Lower leg skin (tissue), 4 donors: Measurements from ENCODE around the gene CHD5. TPM values are rescaled to one million over a fixed set of nuclear protein-coding genes. Genes with fewer than 3 reads are reported as not detected.
A peak's percentile ranks its signal among the peaks of the same experiment; 100 is the strongest.

ENCODE experiments used
- DNase-seq, 2 donors: peaks; one replicate each; pipeline ENCODE4 v3.0.0-alpha.2; 2019; ENCODE audit warnings: low spot score in 2 of 2
- H3K4me3 ChIP-seq: fragments of 200-600 bp; sonication (generic); 2 replicates; pipeline ENCODE4 v1.5.1; 2017; ENCODE audit warnings: mild to moderate bottlenecking, low read depth; ENCODE audit not compliant: poor library complexity, severe bottlenecking
- POLR2A ChIP-seq, 2 donors: fragments of 450-650 bp; IDR thresholded peaks; one replicate each; pipeline ENCODE4 v1.6.1; 2016 to 2017; ENCODE audit warnings: antibody characterized with exemption in 2 of 2, mild to moderate bottlenecking in 1 of 2, moderate library complexity in 1 of 2
- WGBS, 2 donors: methylation state at CpG; one replicate each; pipeline ENCODE4 v1.1.5; 2018; 5-methylcytosine and 5-hydroxymethylcytosine counted together
- intact Hi-C: fragments of 100-400 bp; cut with DNase I; formaldehyde crosslinking; loops from one replicate; pipeline ENCODE4 v1.15.0; 2023; ENCODE audit warnings: low total_unique reads
- total RNA-seq, 4 donors: library from RNA; depleted of rRNA; stranded (reverse); fragments of >200 nt; gene quantifications; one replicate each; pipeline ENCODE4 v1.1.0, GENCODE V29; 2016
- TF ChIP-seq, protein P1 (sequence below), 3 donors: fragments of 450-650 bp; IDR thresholded peaks; one replicate each; pipeline ENCODE4 v1.5.1; 2016; ENCODE audit warnings: antibody characterized with exemption in 3 of 3, mild to moderate bottlenecking in 3 of 3, moderate library complexity in 2 of 3

Gene CHD5
- total RNA-seq, 4 donors from 2014 or later: 0.04 to 0.27 (median 0.13) TPM; not detected in 1

DNA sequence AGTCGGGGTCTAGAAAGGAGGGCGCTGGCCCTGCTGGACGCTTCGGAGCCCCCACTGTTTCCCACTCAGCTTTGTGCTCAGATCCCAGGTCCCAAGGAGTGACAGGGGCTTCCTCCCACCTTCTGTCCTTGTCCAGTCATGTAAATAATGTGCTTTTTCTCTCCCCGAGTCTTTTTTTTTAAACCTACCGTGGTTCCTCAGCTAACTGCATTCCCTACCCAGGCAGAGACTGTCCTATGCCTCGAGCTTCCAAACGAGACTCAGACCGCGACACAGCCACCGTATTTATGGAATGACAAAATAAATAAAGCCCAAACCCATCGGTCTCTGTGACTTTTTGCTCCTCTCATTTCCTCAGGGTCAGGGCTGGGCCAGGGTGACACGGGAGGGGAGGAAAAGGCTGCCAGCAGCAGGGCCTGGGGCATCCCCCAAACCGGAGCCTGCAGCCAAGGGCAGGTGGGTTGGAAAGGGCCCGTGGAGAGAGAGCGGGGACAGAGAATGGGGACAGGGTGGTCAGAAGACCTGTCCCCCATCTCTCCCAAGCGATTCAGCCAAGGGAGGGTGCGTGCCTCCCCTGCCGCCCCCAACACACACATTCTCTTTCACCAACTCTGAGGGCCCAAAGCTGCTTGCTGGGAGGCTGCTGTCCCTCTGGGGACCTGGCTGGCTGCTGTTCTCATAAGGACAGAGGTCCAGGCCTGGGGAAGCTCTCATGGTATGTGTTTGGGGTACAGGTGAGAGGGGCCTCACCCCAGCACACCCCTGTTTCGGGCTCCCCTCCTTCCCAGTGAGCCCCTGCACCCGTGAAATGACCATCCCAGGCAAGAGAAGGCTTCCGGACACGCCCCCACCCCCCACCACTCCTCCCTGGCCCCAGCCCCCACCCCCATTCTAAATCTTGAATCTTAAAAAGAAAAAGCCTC lies 79.0 kb downstream of the CHD5 start:
- TF ChIP-seq, protein P1, sequence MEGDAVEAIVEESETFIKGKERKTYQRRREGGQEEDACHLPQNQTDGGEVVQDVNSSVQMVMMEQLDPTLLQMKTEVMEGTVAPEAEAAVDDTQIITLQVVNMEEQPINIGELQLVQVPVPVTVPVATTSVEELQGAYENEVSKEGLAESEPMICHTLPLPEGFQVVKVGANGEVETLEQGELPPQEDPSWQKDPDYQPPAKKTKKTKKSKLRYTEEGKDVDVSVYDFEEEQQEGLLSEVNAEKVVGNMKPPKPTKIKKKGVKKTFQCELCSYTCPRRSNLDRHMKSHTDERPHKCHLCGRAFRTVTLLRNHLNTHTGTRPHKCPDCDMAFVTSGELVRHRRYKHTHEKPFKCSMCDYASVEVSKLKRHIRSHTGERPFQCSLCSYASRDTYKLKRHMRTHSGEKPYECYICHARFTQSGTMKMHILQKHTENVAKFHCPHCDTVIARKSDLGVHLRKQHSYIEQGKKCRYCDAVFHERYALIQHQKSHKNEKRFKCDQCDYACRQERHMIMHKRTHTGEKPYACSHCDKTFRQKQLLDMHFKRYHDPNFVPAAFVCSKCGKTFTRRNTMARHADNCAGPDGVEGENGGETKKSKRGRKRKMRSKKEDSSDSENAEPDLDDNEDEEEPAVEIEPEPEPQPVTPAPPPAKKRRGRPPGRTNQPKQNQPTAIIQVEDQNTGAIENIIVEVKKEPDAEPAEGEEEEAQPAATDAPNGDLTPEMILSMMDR (IDR thresholded peaks at IDR 0.05): no peak
- no peak for TF ChIP-seq POLR2A (IDR thresholded peaks at IDR 0.05)
- intact Hi-C loops: loop anchor here (10.0 kb wide), 1 partner anchor 244 kb away; no protein-coding TSS in a partner anchor
- DNase-seq: no peak
- 56 to 57% methylated on average over 23 of the region's 23 CpGs for WGBS, 2 donors
- no peak overlapping the region for H3K4me3 ChIP-seq

DNA sequence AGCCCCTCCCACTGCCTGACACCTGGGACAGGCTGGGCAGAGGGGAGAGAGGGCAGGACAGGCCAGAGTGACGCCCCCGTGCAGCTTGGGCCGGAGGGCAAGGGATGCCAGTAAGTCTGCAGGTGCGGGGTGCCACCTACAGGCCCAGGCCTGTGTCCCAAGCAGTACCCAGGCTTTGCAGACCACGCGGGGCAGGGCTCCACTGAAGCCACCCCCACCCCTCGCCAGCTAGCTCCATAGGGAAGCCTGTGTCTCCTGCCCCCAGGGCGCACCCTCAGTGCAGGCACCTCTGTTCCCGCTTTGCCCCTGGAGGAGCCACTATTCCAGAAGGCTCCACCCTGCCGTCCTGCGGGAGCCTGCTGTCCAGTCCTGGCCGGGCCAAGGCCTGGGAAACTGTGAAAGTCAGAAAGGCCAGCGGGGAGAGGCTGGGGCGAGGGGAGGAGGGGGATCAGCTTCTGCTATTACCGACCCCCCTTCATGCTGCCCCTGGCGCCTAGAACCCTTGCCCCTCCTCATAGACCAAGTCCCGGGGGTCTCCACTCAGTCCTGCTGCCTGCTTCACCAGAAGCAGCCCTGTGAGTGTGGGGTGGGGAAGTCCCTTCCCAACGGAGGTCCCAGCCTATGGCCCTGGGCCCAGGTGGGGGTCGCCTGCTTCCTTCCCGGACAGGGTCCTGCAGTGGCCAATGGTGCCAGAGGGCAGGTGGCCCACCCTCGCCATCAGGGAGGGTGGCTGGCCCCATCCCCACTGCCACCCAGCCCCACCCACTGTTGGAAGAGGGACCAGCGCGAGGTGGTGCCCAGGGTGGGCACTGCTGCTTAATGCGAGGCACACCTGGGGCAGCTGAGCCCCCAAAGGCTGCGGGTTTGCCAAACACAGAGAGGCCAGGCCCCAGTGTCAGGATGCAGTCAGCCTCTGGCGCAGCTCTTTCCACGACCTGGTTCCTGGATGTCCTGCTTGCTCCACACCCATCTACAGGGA lies 80.0 kb downstream of the CHD5 start:
- no peak for TF ChIP-seq POLR2A (IDR thresholded peaks at IDR 0.05)
- TF ChIP-seq, protein P1 (IDR thresholded peaks at IDR 0.05): no peak
- H3K4me3 ChIP-seq: no peak overlapping the region
- intact Hi-C loops: loop anchor here (10.0 kb wide), 1 partner anchor 245 kb away; no protein-coding TSS in a partner anchor
- WGBS, 2 donors: 70 to 76% methylated on average over 21 to 26 of the region's 27 CpGs
- DNase-seq: no peak

DNA sequence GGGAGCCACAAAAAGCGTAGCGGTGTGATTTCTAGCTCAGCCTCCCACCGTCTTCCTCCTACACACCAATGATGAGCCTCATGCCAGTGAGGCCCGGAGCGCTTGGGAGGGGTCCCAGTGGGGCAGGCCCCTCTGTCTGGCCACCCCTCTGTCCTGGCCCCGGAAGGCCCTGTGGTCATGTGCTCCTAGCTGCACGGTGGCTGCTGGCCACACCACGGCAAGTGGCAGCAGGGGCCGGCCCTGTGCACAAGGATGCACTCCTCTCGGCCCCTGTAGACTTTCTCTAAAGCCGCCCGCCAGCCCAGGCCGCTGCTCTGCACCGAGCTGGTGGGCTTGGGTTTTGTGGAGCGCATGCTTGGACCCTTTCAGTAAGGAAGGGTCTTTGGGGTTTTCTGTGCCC lies 80.8 kb downstream of the CHD5 start:
- 84 to 91% methylated on average over 9 to 11 of the region's 15 CpGs for WGBS, 2 donors
- intact Hi-C loops: no loop called here
- DNase-seq: no peak
- no peak overlapping the region for H3K4me3 ChIP-seq
- TF ChIP-seq POLR2A (IDR thresholded peaks at IDR 0.05): no peak
- TF ChIP-seq, protein P1 (IDR thresholded peaks at IDR 0.05): no peak

DNA sequence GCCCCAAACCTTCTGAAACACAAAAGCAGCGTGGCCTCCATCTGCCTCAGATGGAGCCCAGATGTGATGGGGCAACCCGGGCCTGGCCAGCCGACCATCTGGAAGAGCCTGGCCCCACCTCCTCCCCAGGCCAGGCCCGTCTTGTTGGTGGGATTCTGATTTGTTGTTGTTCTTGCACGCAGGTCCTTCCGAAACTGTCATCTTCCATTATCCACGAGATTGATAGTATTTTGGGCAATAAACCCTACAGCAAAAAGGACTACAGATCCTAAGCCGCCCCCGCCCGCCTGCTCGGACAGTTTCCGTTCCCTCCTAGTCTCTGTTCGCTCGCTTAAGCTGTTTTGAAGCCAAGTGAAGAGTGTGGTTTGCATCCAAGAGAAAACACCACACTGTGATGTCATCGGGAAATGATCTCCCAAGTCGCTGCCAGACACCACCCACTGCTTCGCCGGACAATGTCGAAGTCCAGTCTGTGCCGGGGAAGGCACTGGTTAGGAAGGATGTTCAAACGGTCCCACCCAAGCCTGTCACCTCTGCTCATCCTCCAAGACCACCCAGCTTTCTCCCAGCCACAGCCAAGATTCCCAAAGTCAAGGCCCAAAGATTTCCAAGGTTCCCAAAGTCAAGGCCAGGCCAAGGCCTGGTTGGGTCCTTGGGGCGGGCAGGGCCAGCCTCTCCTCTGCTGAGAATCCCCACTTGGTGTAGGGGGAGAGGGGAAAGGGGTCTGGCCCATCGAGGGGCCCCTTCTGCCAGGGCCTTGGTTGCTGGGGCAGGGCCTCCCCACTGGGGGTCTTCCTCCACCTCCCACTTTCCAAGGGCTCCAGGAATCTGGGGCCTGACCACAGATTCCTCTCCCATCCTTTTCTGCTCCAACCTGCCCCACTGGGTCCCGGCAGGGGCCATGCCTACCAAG lies 81.6 kb downstream of the CHD5 start:
- no peak overlapping the region for H3K4me3 ChIP-seq
- TF ChIP-seq, protein P1 (IDR thresholded peaks at IDR 0.05): no peak
- no peak for TF ChIP-seq POLR2A (IDR thresholded peaks at IDR 0.05)
- WGBS, 2 donors: 61 to 69% methylated on average over 24 of the region's 24 CpGs
- peak in 1 of 2 donors; percentile 33 for DNase-seq
- intact Hi-C loops: no loop called here

DNA sequence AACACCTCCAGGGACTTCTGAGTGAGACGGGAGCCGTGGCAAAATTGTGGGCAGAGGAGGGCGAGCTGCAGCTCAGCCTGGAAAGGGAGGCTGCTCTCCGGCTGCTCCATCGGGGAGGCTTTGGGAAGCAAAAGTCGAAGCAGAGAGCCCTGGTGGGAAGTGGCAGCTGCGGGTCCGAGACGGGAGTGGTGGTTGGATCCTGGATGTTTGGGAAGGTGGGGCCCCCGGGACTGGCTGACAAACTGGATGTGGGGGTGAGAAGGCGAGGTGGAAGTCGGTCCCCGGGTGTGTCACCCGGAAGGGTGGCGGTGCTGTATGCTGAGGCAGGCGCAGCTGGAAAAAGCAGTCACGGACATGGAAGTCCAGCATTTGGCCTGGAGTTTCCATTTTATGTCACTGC lies 82.3 kb downstream of the CHD5 start:
- WGBS, 2 donors: 49 to 60% methylated on average over 17 of the region's 17 CpGs
- no peak for DNase-seq

More for the DNA sequence above, 82.3 kb downstream of the CHD5 start:
- TF ChIP-seq, protein P1 (IDR thresholded peaks at IDR 0.05): no peak
- no peak for TF ChIP-seq POLR2A (IDR thresholded peaks at IDR 0.05)
- H3K4me3 ChIP-seq: no peak overlapping the region
- intact Hi-C loops: no loop called here
